Endothelial cell of umbilical vein (primary cell): Measurements from ENCODE around the gene HCN2.

Experiments used
- CTCF ChIP-seq, 2 donors: IDR thresholded peaks; 1 replicate in 1 of 2; 2 replicates in 1 of 2; pipeline ENCODE4 v1.5.1; 2011; ENCODE audit warnings: low read length in 2 of 2, mild to moderate bottlenecking in 2 of 2, moderate library complexity in 2 of 2, control low read depth in 1 of 2, inconsistent platforms in 1 of 2, low read depth in 1 of 2; ENCODE audit not compliant: insufficient read depth in 1 of 2; ENCODE audit errors: extremely low read depth in 1 of 2
- EZH2 ChIP-seq: IDR thresholded peaks from 2 replicates; pipeline ENCODE4 v1.6.1; 2012; ENCODE audit warnings: borderline replicate concordance, low read depth, mild to moderate bottlenecking, moderate library complexity, low read length, inconsistent platforms; ENCODE audit not compliant: severe bottlenecking

GRCh38 chr19:658916-659839 lies 69.5 kb downstream of the HCN2 start:
- TF ChIP-seq CTCF (IDR thresholded peaks at IDR 0.05; ENCODE audit: extremely low read depth in 1 of 2, insufficient read depth in 1 of 2, low read depth in 1 of 2, low read length in 2 of 2) (no peak), EZH2 (no peak)
